Fibroblast of skin of left quadriceps (primary cell): ENCODE measurements around the gene RANBP17.
"Not testable (repeated sequence)": the region's sequence is repeated elsewhere in the genome, so short reads cannot be mapped to it uniquely, and the experiment has no call there.

Experiments
- DNase-seq, 2 experiments: peaks; one replicate each; pipeline ENCODE4 v3.0.0-alpha.2; 2013; ENCODE audit warnings: low read depth in 2 of 2

The RANBP17 gene

DNA sequence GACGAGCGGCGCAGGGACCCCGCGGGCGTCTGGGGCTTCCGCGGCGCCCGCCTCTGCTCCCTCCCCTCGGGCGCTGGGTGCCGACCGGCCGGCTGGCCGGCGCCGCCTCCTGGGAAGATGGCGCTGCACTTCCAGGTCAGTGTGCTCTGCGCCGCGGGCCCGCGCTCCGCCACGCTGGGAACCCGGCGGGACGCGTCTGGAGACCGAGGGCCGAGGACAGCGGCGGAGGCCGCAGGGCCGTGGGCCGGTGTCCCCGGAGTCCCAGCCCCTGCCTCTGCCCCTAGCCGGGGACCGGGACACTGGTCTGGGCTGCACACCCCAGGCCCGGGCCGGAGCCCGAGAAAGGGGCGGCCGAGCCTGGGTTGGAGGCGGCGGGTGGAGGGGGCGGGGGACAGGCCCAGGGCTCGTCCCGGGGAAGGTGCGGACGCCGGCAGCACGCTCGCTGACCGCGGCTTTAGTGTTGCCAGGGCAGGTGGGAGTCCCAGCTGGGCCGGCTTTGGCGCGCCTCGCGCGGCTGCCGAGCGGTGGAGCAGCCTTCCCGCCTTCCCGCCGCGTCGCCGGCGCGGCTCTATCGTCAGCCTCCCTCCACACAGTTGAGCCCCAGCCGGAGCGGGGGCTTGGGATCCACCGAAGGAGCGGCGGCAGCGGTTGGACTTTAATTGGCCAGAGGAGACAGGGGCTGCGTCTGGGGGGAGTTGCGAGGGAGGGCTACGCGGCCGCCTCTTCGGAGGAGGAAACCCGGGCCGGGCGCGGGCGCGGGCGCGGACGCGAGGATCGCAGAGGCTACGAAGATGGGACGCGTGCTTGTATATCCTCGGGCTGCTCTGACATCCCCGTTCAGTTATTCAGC, at the start of gene RANBP17:
Gene RANBP17 (plus strand): TSS at position 102 of the 850 bp plus-strand sequence.
- peak; percentile 48 to 50 for DNase-seq

DNA sequence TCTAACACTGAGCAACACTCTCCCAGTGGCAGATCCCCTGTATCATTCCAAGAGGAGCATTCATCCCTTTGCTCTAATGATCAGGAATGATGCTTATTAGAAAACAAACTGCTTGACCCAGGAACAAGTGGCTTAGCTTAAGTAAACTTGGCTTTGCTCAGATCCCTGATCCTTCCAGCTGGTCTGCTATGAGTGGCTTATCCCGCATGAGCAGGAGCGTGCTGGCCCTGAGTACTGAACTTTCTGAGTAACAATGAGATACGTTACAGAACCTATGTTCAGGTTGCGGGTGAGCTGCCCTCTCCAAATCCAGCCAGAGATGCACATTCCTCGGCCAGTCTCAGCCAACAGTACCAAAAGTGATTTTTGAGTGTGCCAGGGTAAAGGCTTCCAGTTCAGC, 48.6 kb upstream of the RANBP17 start:
- DNase-seq, result no peak

DNA sequence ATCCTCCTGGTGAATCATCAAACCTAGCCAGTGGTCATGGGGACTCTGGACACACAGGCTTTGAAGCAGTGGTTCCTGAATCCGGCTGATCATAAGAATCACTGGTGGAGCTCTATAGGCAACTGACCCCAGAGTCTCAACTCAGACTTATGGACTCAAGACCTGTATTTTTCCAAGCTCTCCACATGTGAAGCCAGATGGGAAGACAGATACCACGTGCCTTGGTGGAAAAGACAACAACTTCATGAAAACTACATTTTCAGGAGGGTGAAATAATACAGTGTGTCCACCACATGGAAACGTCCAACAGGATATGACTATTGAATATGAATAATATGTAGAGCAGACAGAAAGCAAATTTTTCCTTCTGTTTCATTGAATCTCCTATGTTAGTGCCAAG, 44.6 kb upstream of the RANBP17 start:
- no peak for DNase-seq

DNA sequence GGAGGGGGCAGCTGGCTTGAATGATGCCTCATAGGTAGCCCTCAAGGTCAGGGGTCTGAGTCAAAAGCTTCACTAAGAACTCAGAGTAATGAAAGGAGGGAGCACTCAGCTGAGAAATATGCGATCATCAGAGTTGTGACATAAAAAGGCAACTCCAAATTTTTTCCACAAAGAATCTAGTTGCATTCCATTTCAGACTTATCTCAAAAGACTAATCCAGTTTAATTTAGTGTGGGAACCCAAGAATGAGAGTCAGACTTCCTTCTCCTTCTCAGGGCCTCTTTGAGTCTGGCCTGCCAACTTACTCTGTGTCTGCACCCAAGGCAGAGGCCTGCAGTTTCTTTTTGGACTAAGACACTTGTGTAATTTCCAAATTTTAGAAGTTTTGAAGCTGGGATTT, 43.6 kb upstream of the RANBP17 start:
- peak; percentile 7 to 10 for DNase-seq

DNA sequence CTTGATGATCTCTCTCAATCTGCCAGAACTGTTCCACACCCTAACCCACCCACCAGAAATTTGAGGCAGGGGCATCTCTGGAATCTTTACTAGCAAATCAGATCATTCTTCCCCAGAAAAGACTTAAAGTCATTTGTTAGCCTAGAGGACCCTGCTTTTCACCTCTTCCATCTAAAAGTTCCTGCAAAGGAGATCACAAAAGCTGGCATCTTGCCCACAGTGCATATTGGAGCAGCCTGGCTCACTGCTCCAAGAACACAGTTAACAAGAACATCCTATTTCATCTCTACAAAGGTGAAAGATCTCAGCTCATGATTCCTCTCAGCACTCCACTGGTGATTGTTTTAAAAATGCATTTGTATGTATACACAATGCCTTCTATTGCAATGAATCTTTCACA, 42.0 kb upstream of the RANBP17 start:
- no peak for DNase-seq

DNA sequence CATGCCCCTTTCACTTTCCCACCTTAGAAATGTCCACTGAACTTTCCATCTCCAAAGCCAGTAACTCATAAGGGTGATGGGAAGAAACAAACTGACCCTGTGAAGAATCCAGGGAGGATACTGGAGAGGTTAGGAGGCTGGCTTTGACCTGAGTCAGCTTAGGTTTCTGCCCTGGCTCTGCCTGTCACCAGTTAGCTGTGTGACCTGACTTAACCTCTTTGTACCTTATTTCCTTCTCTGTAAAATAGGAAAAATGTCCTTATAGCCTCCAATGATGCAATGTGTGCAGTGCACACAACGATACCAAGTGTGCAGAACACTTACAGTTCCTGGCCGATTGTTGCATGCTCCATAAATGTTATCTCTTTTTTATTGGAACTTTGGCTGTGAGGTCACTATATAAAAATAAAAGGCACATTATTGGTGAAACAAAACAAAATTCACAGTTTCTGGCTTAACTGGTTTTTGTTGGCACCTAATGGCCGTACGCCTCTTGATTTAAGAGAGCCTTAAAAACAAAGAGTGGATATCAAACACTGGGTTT, 40.5 kb upstream of the RANBP17 start:
- DNase-seq, result no peak

- no peak for DNase-seq
Measured at GRCh38 chr5:170826117-170826516, 35.7 kb upstream of the RANBP17 start.

DNA sequence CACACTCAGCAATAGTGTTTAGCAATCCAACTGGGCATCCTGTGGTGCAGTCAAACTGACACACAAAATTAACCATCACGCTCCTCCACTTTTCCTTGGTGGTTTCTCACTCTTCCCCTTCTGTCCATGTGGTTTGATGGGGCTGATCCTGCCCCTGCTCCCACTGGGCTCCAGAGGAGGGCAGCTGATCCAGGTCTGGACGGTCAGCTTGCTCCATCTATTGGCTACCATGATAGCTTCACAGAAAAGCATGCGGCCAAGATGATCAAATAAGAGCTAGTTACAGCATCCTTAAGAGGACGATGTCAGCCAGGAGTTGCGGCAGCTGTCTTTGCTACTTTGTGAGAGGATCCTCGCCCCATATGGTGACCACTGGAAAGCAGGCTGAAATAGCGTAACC, 29.6 kb upstream of the RANBP17 start:
- no peak for DNase-seq

- DNase-seq, result not testable (repeated sequence)
Measured at GRCh38 chr5:170833981-170834380, 27.8 kb upstream of the RANBP17 start.

- DNase-seq, result no peak
Measured at GRCh38 chr5:170836226-170836625, 25.6 kb upstream of the RANBP17 start.

DNA sequence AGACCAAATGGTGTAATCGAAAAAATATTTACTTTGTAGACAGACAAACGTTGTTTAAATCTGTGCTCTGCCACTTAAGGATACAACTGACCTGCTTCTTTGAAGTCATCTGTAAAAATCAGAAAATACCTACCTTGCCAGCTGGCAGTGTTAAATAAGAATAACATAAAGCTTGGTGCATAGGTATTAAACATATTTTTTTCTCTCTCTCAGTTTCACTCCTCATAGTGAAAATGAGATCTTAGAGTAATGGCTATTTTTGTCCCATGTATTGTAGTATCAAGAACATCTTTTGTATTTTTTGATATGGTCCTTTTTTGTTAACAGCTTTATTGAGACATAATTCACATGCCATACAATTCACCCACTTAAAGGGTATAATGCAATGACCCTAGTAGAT, 17.9 kb upstream of the RANBP17 start:
- DNase-seq, result no peak

- no peak for DNase-seq
Measured at GRCh38 chr5:170844651-170845050, 17.2 kb upstream of the RANBP17 start.

GRCh38 chr5:170846416-170846815, 15.4 kb upstream of the RANBP17 start:
- DNase-seq, result no peak

GRCh38 chr5:170846846-170847245, 15.0 kb upstream of the RANBP17 start:
- DNase-seq, result no peak

- DNase-seq, result no peak
Measured at GRCh38 chr5:170848033-170848432, 13.8 kb upstream of the RANBP17 start.

DNA sequence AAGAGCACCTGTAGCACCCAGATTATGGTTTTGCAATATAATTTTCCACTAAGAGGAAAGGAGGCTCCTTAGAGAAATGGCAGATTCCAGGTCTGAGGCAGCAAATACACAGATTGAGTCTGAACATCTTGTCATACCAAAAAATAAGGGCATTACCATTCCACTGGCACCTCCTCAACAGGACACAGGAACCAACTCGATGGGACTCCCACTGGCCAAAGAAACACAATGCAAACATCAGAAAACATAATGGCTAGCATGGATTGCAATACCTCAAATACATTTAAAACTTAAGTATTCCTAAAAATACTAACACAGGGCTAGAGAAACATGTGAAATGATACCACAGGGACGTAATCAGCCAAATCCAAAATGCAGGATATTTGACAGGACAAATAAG, 12.4 kb upstream of the RANBP17 start:
- no peak for DNase-seq

DNA sequence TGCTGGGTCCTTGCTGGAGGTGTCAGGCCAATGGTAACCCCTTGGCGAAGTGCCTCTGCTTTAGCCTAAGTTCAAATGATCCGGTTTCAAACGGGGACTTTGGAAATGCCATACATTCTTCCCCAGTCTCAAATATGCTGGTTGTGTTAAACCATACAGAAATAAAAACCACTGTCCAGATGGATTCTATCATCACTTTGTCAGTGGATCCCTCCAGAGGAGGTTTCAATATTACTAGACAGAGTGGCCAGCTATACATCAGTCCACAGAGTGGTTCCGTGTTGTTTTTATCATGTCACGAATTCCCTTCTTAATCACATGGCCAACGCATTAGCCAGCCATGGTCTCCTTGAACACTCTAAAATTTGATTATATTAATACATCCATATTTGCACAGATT, 7.3 kb upstream of the RANBP17 start:
- DNase-seq, result no peak

DNA sequence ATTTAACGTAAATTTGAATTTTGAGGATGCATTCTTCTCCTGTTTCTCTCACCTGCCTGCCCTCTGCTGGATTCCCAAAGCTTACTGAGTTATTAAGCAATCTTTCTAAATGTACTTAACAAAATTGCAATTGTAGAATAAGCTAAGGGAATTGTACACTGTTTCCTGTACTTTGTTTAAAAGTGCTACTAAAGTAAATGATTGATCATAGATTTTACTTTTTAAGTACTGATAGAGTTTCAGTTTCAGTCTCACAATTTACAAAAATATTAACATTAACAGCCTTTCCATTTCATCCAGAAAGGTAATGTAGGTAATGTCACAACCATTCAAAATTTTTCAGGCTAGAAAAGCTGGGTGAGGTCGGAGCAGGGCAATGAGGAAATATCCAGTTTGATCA, 4.8 kb upstream of the RANBP17 start:
- DNase-seq, result no peak

GRCh38 chr5:170860415-170860814, 1.4 kb upstream of the RANBP17 start:
- no peak for DNase-seq

- no peak for DNase-seq
Measured at GRCh38 chr5:170860818-170861666, 776 bp upstream of the RANBP17 start.

DNA sequence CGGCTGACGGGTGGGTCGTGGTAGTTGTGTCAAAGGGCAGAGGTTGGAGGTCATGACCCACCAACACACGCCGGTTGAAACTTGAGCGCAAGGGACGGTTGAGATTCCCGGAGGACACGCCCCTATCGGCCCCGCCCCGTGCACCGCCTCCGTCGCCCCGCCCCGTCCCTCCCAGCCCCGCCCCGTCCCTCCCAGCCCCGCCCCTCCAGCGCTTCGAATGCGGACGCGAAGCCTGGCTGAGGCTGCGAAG, 226 bp upstream of the RANBP17 start:
- no peak for DNase-seq

GRCh38 chr5:170863646-170864045, 1.8 kb downstream of the RANBP17 start:
- peak; percentile 51 to 52 for DNase-seq

DNA sequence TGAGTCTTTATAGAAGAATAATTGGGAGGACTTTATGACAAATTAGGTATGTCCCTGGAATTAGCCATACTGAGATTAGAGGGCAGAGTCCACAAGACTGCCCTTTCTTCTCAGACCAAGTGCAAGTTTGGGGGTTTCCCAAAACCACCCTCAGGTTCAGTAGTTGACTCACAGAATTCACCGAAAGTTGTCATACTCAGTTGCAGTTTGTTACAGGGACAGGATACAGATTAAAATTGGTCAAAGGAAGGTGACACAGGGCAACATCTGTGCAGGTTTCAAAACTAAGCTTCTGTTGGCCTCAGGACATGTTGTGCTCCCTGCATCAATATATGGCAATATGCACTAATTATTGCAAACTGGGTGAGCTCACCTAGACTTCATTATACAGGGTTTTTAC, 3.8 kb downstream of the RANBP17 start:
- no peak for DNase-seq
